ENCODE results near the gene MSLN. TPM values are rescaled to one million over a fixed set of nuclear protein-coding genes. Genes with fewer than 3 reads are reported as not detected.

MSLN gene
- total and polyA plus RNA-seq, 2 of the 13 experiments (the other 11 are each of a cell fraction or from before 2014, with no cell fraction given) = 2.0 to 2.3 TPM

DNA sequence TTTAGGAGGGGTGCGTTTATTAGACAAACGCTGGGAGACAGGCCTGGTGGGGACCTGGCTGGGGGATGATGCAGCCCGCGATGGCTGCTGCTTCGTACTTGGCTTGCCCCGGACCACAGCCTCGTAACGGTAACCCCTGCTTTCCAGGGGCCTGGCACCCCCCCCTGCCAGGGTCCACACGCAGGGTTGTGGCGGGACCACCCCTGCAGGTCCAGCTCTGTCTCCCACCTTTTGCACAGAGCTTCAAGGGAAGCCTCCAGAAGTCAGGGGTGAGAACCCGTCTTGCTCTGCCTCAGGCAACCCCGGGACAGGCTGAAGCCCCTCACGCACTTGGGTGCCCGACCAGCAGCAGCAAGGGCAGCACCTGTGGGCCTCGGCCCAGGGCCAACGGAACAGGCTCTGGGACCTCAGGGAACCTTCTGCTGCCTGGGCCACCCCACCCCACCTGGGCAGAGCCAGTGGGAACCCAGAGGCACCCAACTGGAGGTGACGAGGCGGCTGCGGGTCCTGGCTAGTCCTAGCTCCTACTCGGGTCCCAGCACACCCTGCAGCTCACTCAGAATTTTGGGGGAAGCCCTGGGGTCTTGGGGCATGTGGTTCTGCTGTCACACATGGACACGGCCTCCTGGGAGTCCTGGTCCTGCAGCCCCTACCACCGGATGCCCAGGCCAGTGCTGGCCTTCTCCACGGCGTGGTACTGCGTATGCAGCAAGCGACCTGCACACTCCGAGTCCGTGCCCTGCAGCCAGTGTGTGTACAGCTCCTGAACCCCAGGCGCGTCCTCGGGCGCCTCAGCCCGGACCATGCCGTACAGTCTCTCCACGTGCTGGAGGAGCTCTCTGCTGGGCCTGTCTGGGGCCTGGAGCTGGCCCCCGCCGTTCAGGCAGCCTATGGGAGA lies 30.5 kb upstream of the MSLN start:
- no peak for FAIRE-seq
- no peak for ATAC-seq
- peaks cover 11% of the 10 kb centered on the region for H3K4me1 ChIP-seq (ENCODE audit: insufficient read depth, low read length)
- 96% methylated on average over 16 of the region's 37 CpGs for WGBS (ENCODE audit: low lambda C conversion rate)
- no peak overlapping the region for H2AFZ ChIP-seq (ENCODE audit: low read length)
- no peak overlapping the region for H3K9ac ChIP-seq (ENCODE audit: insufficient read depth, low read depth, low read length)
- CTCF ChIA-PET (ENCODE audit: low intra/inter-chr PET ratio, low total read pairs) = no interaction called here
- in situ Hi-C loops (cut with HindIII; ENCODE audit: extremely low pct_ligation_motif_present, low pct_unique_long_range_greater_than_20kb) = no loop called here
- intact Hi-C loops (cut with micrococcal nuclease; ENCODE audit: unreplicated experiment) = no loop called here
- no peak overlapping the region for H3K27ac ChIP-seq (ENCODE audit: extremely low read length, insufficient read depth, low read length)
- H3K36me3 ChIP-seq (replicated peaks in 1 of 2; ENCODE audit: control insufficient read depth in 1 of 2, insufficient read depth in 2 of 2, low read length in 2 of 2) = peaks cover 3 to 8% of the 10 kb centered on the region in 2 experiments; a peak in 2 of 5 replicates
- no peaks in the 10 kb centered on the region for H3K9me3 ChIP-seq (ENCODE audit: low read length)
- peaks cover 0 to 3% of the 10 kb centered on the region in 2 experiments; a peak in 1 of 5 replicates for H3K27me3 ChIP-seq (ENCODE audit: control insufficient read depth in 1 of 2, insufficient read depth in 2 of 2, low read length in 2 of 2)
- POLR2A ChIA-PET = interaction anchor here (1.3 to 2.0 kb wide), 2 partner anchors 9 to 10 kb away, joined by 4 to 7 read pairs; partner anchors contain the start of genes ANTKMT and CIAO3
- no TSS peak for BruUV-seq (replicated peaks)
- no peak overlapping the region for H3K4me3 ChIP-seq (replicated peaks in 1 of 3; ENCODE audit: insufficient read depth in 1 of 3, low read depth in 2 of 3, low read length in 3 of 3)
- H4K20me1 ChIP-seq (ENCODE audit: insufficient read depth, low read length) = 0 out of 2 replicates have a peak, but pooled peaks cover 2% of the 10 kb centered on the region
- TF ChIP-seq GZF1 (CRISPR knock-in tag; IDR thresholded peaks at IDR 0.05) = no peak
- TF ChIP-seq NFE2L1 (CRISPR knock-in tag; IDR thresholded peaks at IDR 0.05; ENCODE audit: borderline replicate concordance) = no peak
- TF ChIP-seq ELF4 (CRISPR knock-in tag; IDR thresholded peaks at IDR 0.05; ENCODE audit: borderline replicate concordance) = no peak
- TF ChIP-seq XRCC5 (optimal IDR thresholded peaks at IDR 0.05; ENCODE audit: low read length) = no peak
- TF ChIP-seq POLR2A (IDR thresholded peaks at IDR 0.05; ENCODE audit: insufficient read depth in 1 of 2, low read depth in 2 of 2, low read length in 2 of 2) = peak in 1 of 2 experiments; percentile 14; a peak in 1 of 4 replicates
- TF ChIP-seq RCOR2 (CRISPR knock-in tag; IDR thresholded peaks at IDR 0.05) = no peak
- peak; percentile 8 for TF ChIP-seq AGO2 (optimal IDR thresholded peaks at IDR 0.05; ENCODE audit: low read depth, low read length)
- TF ChIP-seq EEA1 (CRISPR knock-in tag; IDR thresholded peaks at IDR 0.05; ENCODE audit: borderline replicate concordance) = no peak
- TF ChIP-seq, protein P1, sequence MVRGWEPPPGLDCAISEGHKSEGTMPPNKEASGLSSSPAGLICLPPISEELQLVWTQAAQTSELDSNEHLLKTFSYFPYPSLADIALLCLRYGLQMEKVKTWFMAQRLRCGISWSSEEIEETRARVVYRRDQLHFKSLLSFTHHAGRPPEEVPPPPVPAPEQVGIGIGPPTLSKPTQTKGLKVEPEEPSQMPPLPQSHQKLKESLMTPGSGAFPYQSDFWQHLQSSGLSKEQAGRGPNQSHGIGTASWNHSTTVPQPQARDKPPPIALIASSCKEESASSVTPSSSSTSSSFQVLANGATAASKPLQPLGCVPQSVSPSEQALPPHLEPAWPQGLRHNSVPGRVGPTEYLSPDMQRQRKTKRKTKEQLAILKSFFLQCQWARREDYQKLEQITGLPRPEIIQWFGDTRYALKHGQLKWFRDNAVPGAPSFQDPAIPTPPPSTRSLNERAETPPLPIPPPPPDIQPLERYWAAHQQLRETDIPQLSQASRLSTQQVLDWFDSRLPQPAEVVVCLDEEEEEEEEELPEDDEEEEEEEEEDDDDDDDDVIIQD (CRISPR knock-in tag; IDR thresholded peaks at IDR 0.05; ENCODE audit: low read depth) = no peak
- no peak for TF ChIP-seq REPIN1 (CRISPR knock-in tag; IDR thresholded peaks at IDR 0.05; ENCODE audit: borderline replicate concordance, low read depth)
- peak; percentile 36 for TF ChIP-seq RBFOX2 (IDR thresholded peaks at IDR 0.05; ENCODE audit: low read depth, low read length)
- TF ChIP-seq NFATC3 (CRISPR knock-in tag; IDR thresholded peaks at IDR 0.05) = no peak
- no peaks in the 10 kb centered on the region for H3K79me2 ChIP-seq (ENCODE audit: insufficient read depth, low read length)
- no peak overlapping the region for H3K4me2 ChIP-seq (ENCODE audit: low read depth, low read length)
- DNase-seq (ENCODE audit: low spot score) = no peak

Measured in HepG2 (cell line).